ENCODE results near the gene GID8.

GRCh38 chr20:62889871-62890270 is 48.1 kb upstream of the GID8 start:
- no peak for TF ChIP-seq POLR2AphosphoS5 (IDR thresholded peaks at IDR 0.05; ENCODE audit: low read depth, low read length)
- no peak for TF ChIP-seq REST (IDR thresholded peaks at IDR 0.05; ENCODE audit: insufficient read depth in 1 of 2, low read depth in 2 of 2, low read length in 2 of 2)
